ENCODE measurements around the gene SUPT6H.

SUPT6H gene

GRCh38 chr17:28751600-28752366 lies 89.8 kb downstream of the SUPT6H start:
- peaks cover 87% of the 10 kb centered on the region for H3K36me3 Mint-ChIP-seq
- H3K4me1 Mint-ChIP-seq = peaks cover 17% of the 10 kb centered on the region
- no peak overlapping the region for H3K4me3 Mint-ChIP-seq
- no peaks in the 10 kb centered on the region for H3K9me3 Mint-ChIP-seq
- ATAC-seq = no peak
- no peak overlapping the region for H3K27ac Mint-ChIP-seq
- no peak for DNase-seq (ENCODE audit: low spot score in 2 of 2)
